ENCODE results near the gene PDE4B. TPM values are rescaled to one million over a fixed set of nuclear protein-coding genes. Genes with fewer than 3 reads are reported as not detected.

Gene PDE4B
- total RNA-seq, 1 experiment from 2014 or later, result 1.4 TPM

DNA sequence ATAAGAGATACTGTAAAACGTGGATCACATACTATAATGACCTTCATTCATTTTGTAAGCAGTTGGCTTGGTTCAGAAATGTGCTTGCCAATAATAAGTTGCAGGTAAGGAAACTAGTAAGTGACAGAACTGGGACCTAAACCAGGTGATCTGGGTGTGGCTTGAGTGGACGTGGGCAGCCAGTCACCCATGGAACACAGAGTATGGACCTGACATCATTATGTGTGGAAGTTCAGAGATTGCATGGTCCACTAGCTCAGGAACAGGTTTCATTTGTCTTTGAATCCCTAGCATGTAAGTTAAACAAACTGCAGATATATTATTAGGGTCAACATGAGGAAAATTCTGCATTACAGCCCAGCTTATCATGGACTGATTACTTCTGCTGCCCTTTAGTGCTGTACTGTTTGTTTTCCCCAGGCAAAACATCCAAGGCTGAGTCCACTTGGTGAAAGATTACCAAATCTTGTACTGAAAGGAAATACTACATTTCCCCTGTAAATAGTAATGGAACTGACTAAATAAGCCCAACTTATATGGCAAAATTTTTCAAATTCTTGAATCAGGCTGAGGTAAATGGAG, 414.0 kb downstream of the PDE4B start:
- Histone ChIP-seq H3K79me2 (ENCODE audit: low read length) (no peaks in the 10 kb centered on the region), H4K20me1 (ENCODE audit: low read length) (no peaks in the 10 kb centered on the region), H3K9ac (ENCODE audit: low read length) (no peak overlapping the region), H3K27me3 (ENCODE audit: low read length) (peaks cover 5% of the 10 kb centered on the region; the same call in 1 of the 2 replicates), H3K9me2 (replicated peaks; ENCODE audit: low read length) (no peaks in the 10 kb centered on the region), H3K27ac (ENCODE audit: low read length) (no peak overlapping the region), H3K4me1 (ENCODE audit: insufficient read depth, low read length) (no peaks in the 10 kb centered on the region), H3K9me3 (ENCODE audit: low read length) (no peaks in the 10 kb centered on the region), H2AFZ (ENCODE audit: low read length) (no peak overlapping the region), H3K4me2 (ENCODE audit: low read length) (no peak overlapping the region), H3K4me3 (ENCODE audit: low read length) (no peak overlapping the region), H3F3A (ENCODE audit: low read length, unreplicated experiment) (no peaks in the 10 kb centered on the region), H3K36me3 (ENCODE audit: low read depth, low read length) (no peaks in the 10 kb centered on the region)
- TF ChIP-seq EZH2 (IDR thresholded peaks at IDR 0.05; ENCODE audit: low read length, unreplicated experiment), result no peak
- TF ChIP-seq EZH2phosphoT487 (IDR thresholded peaks at IDR 0.05; ENCODE audit: borderline replicate concordance, low read length), result no peak
- TF ChIP-seq, protein P1, sequence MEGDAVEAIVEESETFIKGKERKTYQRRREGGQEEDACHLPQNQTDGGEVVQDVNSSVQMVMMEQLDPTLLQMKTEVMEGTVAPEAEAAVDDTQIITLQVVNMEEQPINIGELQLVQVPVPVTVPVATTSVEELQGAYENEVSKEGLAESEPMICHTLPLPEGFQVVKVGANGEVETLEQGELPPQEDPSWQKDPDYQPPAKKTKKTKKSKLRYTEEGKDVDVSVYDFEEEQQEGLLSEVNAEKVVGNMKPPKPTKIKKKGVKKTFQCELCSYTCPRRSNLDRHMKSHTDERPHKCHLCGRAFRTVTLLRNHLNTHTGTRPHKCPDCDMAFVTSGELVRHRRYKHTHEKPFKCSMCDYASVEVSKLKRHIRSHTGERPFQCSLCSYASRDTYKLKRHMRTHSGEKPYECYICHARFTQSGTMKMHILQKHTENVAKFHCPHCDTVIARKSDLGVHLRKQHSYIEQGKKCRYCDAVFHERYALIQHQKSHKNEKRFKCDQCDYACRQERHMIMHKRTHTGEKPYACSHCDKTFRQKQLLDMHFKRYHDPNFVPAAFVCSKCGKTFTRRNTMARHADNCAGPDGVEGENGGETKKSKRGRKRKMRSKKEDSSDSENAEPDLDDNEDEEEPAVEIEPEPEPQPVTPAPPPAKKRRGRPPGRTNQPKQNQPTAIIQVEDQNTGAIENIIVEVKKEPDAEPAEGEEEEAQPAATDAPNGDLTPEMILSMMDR (conservative IDR thresholded peaks at IDR 0.05; ENCODE audit: low read depth, low read length), result no peak
- CTCF ChIA-PET, result no interaction called here
- POLR2A ChIA-PET (ENCODE audit: unreplicated experiment), result no interaction called here
- ATAC-seq (no peak), DNase-seq (no peak)
- intact Hi-C loops (cut with micrococcal nuclease), result no loop called here
- BruUV-seq (replicated peaks), result no TSS peak

DNA sequence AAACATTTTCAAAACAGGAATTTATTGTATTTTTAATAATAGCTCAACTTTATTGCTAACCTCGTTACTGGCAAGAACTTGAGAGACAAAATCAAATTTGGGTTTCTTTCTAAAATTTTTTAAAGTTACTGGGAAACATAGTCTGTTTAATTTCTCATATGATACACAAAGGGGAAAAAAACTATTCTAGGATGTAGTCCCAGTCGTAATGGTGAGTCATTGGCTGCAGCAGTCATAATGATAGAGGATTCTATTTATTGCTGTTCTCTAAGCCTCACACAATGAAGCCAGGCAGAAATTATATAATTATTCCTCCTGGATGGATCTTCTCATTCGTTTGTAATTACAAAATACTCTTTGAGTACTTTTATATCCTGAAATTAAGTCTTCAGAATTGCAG, 414.8 kb downstream of the PDE4B start:
- DNase-seq (peak; percentile 36), ATAC-seq (peak; percentile 48; the same call in 1 of the 2 replicates)
- Histone ChIP-seq H3F3A (ENCODE audit: low read length, unreplicated experiment) (no peaks in the 10 kb centered on the region), H3K9ac (ENCODE audit: low read length) (no peak overlapping the region), H3K79me2 (ENCODE audit: low read length) (no peaks in the 10 kb centered on the region), H4K20me1 (ENCODE audit: low read length) (no peaks in the 10 kb centered on the region), H3K27ac (ENCODE audit: low read length) (no peak overlapping the region), H3K9me3 (ENCODE audit: low read length) (no peaks in the 10 kb centered on the region), H3K36me3 (ENCODE audit: low read depth, low read length) (no peaks in the 10 kb centered on the region), H3K4me3 (ENCODE audit: low read length) (no peak overlapping the region), H3K9me2 (replicated peaks; ENCODE audit: low read length) (no peaks in the 10 kb centered on the region), H3K4me2 (ENCODE audit: low read length) (no peak overlapping the region), H2AFZ (ENCODE audit: low read length) (no peak overlapping the region), H3K27me3 (ENCODE audit: low read length) (peaks cover 8% of the 10 kb centered on the region; the same call in 1 of the 2 replicates), H3K4me1 (ENCODE audit: insufficient read depth, low read length) (no peaks in the 10 kb centered on the region)
- intact Hi-C loops (cut with micrococcal nuclease), result no loop called here
- TF ChIP-seq, protein P1 (conservative IDR thresholded peaks at IDR 0.05; ENCODE audit: low read depth, low read length), result no peak
- TF ChIP-seq EZH2 (IDR thresholded peaks at IDR 0.05; ENCODE audit: low read length, unreplicated experiment), result no peak
- TF ChIP-seq EZH2phosphoT487 (IDR thresholded peaks at IDR 0.05; ENCODE audit: borderline replicate concordance, low read length), result no peak
- CTCF ChIA-PET, result no interaction called here
- BruUV-seq (replicated peaks), result no TSS peak
- POLR2A ChIA-PET (ENCODE audit: unreplicated experiment), result no interaction called here

DNA sequence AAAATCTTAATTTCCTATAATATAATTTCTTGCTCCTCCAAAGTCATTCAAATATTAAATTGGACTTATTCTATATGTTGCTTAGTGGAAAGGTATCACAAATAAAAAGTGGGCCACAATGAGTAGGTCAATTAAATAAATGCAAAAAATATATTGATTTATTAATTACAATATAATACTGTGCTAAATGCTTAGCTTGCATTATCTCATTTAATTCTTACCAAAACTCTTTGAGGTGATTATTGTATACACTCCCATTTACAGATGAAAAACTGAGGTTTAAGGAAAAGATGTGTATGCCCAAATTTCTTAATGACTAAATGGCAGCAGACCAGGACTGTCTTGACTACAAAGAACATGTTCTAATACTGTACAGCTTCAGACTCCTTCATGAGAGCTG, 415.9 kb downstream of the PDE4B start:
- Histone ChIP-seq H3K9me3 (ENCODE audit: low read length) (no peaks in the 10 kb centered on the region), H3K9me2 (replicated peaks; ENCODE audit: low read length) (no peaks in the 10 kb centered on the region), H3K4me3 (ENCODE audit: low read length) (no peak overlapping the region), H3K9ac (ENCODE audit: low read length) (no peak overlapping the region), H3K4me2 (ENCODE audit: low read length) (no peak overlapping the region), H3K79me2 (ENCODE audit: low read length) (no peaks in the 10 kb centered on the region), H3K27ac (ENCODE audit: low read length) (no peak overlapping the region), H3F3A (ENCODE audit: low read length, unreplicated experiment) (no peaks in the 10 kb centered on the region), H3K4me1 (ENCODE audit: insufficient read depth, low read length) (no peaks in the 10 kb centered on the region), H2AFZ (ENCODE audit: low read length) (no peak overlapping the region), H3K36me3 (ENCODE audit: low read depth, low read length) (no peaks in the 10 kb centered on the region), H3K27me3 (ENCODE audit: low read length) (peaks cover 17% of the 10 kb centered on the region; the same call in 1 of the 2 replicates), H4K20me1 (ENCODE audit: low read length) (no peaks in the 10 kb centered on the region)
- intact Hi-C loops (cut with micrococcal nuclease), result no loop called here
- no peak for DNase-seq
- TF ChIP-seq EZH2phosphoT487 (IDR thresholded peaks at IDR 0.05; ENCODE audit: borderline replicate concordance, low read length), result no peak
- TF ChIP-seq EZH2 (IDR thresholded peaks at IDR 0.05; ENCODE audit: low read length, unreplicated experiment), result no peak
- TF ChIP-seq, protein P1 (conservative IDR thresholded peaks at IDR 0.05; ENCODE audit: low read depth, low read length), result no peak
- ChIA-PET POLR2A (ENCODE audit: unreplicated experiment) (no interaction called here), CTCF (no interaction called here)
- no peak for ATAC-seq
- no TSS peak for BruUV-seq (replicated peaks)

Data from PC-3 (cell line).